DMS153 treated with DMSO at 0.1 percent for 48 hours (cell line): ENCODE measurements around the gene CTLA4.
"Not testable (repeated sequence)": the region's sequence is repeated elsewhere in the genome, so short reads cannot be mapped to it uniquely, and the experiment has no call there.

ENCODE experiments used
- DNase-seq: peaks from one replicate; lab custom pipeline; 2025; ENCODE audit not compliant: unreplicated experiment; lab: John Stamatoyannopoulos, UW

Gene CTLA4

GRCh38 chr2:203855274-203855673 is 12.3 kb upstream of the CTLA4 start:
- no peak for DNase-seq

GRCh38 chr2:203857656-203858055 is 9.9 kb upstream of the CTLA4 start:
- no peak for DNase-seq

GRCh38 chr2:203858176-203858575 is 9.4 kb upstream of the CTLA4 start:
- DNase-seq = no peak

- no peak for DNase-seq
Measured at GRCh38 chr2:203859030-203859789, 8.4 kb upstream of the CTLA4 start.

GRCh38 chr2:203861197-203861596 is 6.4 kb upstream of the CTLA4 start:
- no peak for DNase-seq

- DNase-seq = no peak
Measured at GRCh38 chr2:203861607-203862006, 6.0 kb upstream of the CTLA4 start.

- peak; percentile 56 for DNase-seq
Measured at GRCh38 chr2:203869223-203870042, 1.9 kb downstream of the CTLA4 start.

- no peak for DNase-seq
Measured at GRCh38 chr2:203870481-203870880, 2.9 kb downstream of the CTLA4 start.

- DNase-seq = no peak
Measured at GRCh38 chr2:203870941-203871340, 3.4 kb downstream of the CTLA4 start.

- DNase-seq = no peak
Measured at GRCh38 chr2:203871371-203871983, 3.9 kb downstream of the CTLA4 start.

GRCh38 chr2:203873461-203873860 is 5.9 kb downstream of the CTLA4 start:
- DNase-seq = no peak

GRCh38 chr2:203873921-203874631 is 6.5 kb downstream of the CTLA4 start:
- DNase-seq = no peak

GRCh38 chr2:203875471-203875870 is 7.9 kb downstream of the CTLA4 start:
- no peak for DNase-seq

- DNase-seq = no peak
Measured at GRCh38 chr2:203876328-203876727, 8.8 kb downstream of the CTLA4 start.

GRCh38 chr2:203878063-203878462 is 10.5 kb downstream of the CTLA4 start:
- DNase-seq = no peak

- no peak for DNase-seq
Measured at GRCh38 chr2:203880557-203881125, 13.1 kb downstream of the CTLA4 start.

GRCh38 chr2:203881185-203881584 is 13.6 kb downstream of the CTLA4 start:
- not testable (repeated sequence) for DNase-seq

- no peak for DNase-seq
Measured at GRCh38 chr2:203882551-203882950, 15.0 kb downstream of the CTLA4 start.

- DNase-seq = no peak
Measured at GRCh38 chr2:203886661-203887151, 19.1 kb downstream of the CTLA4 start.

- DNase-seq = peak; percentile 52
Measured at GRCh38 chr2:203887677-203888076, 20.1 kb downstream of the CTLA4 start.

GRCh38 chr2:203889542-203889941 is 22.0 kb downstream of the CTLA4 start:
- no peak for DNase-seq
